Amygdala (tissue), 56 donors: ENCODE data around the gene COL23A1.
"Not testable (repeated sequence)": the region's sequence is repeated elsewhere in the genome, so short reads cannot be mapped to it uniquely, and the experiment has no call there.

ENCODE experiments used
- DNase-seq, 56 donors: peaks; one replicate each; lab custom pipeline; 2025; lab: John Stamatoyannopoulos, UW

The COL23A1 gene

GRCh38 chr5:178198706-178199105 lies 391.5 kb downstream of the COL23A1 start:
- DNase-seq = no peak

GRCh38 chr5:178198151-178198550 lies 392.0 kb downstream of the COL23A1 start:
- not testable (repeated sequence) for DNase-seq

GRCh38 chr5:178196986-178197385 lies 393.2 kb downstream of the COL23A1 start:
- DNase-seq = no peak

- no peak for DNase-seq
Observed at GRCh38 chr5:178196281-178196812, 393.8 kb downstream of the COL23A1 start.

GRCh38 chr5:178194026-178194425 lies 396.2 kb downstream of the COL23A1 start:
- DNase-seq = no peak

- no peak for DNase-seq
Observed at GRCh38 chr5:178193251-178193809, 396.9 kb downstream of the COL23A1 start.

GRCh38 chr5:178192787-178193186 lies 397.4 kb downstream of the COL23A1 start:
- DNase-seq = no peak

- DNase-seq = no peak
Observed at GRCh38 chr5:178192244-178192643, 397.9 kb downstream of the COL23A1 start.

- no peak for DNase-seq
Observed at GRCh38 chr5:178191661-178192060, 398.5 kb downstream of the COL23A1 start.

GRCh38 chr5:178189433-178189832 lies 400.8 kb downstream of the COL23A1 start:
- no peak for DNase-seq
